Lung (tissue), 12 donors: Measurements from ENCODE around the gene ATP6V1E1. TPM values are rescaled to one million over a fixed set of nuclear protein-coding genes. Genes with fewer than 3 reads are reported as not detected.

Experiments used
- ATAC-seq: fragments of 200-7000 bp; cut with Tn5 transposase; one replicate; pipeline ENCODE4 v1.9.1; 2020; ENCODE audit warnings: moderate number of reproducible peaks; ENCODE audit not compliant: insufficient read depth, low FRiP score
- DNase-seq, 3 donors: peaks; one replicate each; pipeline ENCODE4 v3.0.0-alpha.2; 2013 to 2017
- H3K27ac ChIP-seq, 2 donors: one replicate each; pipeline ENCODE4 v1.5.1; 2013; ENCODE audit warnings: mild to moderate bottlenecking in 2 of 2, moderate library complexity in 2 of 2, control low read depth in 1 of 2, inconsistent platforms in 1 of 2, low read depth in 1 of 2, low read length in 1 of 2
- H3K27me3 ChIP-seq, 3 donors: one replicate each; pipeline ENCODE4 v1.5.1; 2013; ENCODE audit warnings: low read length in 2 of 3; ENCODE audit not compliant: control insufficient read depth in 3 of 3, insufficient read depth in 3 of 3
- H3K36me3 ChIP-seq, 4 donors: one replicate each; pipeline ENCODE4 v1.5.1; 2013; ENCODE audit warnings: low read length in 4 of 4, mild to moderate bottlenecking in 1 of 4, moderate library complexity in 1 of 4; ENCODE audit not compliant: control insufficient read depth in 4 of 4, insufficient read depth in 4 of 4
- H3K4me1 ChIP-seq, 5 donors: one replicate each; pipeline ENCODE4 v1.5.1; 2013; ENCODE audit warnings: low read length in 5 of 5, mild to moderate bottlenecking in 2 of 5, moderate library complexity in 1 of 5; ENCODE audit not compliant: control insufficient read depth in 5 of 5, insufficient read depth in 5 of 5
- H3K4me3 ChIP-seq: one replicate; pipeline ENCODE4 v1.5.1; 2013; ENCODE audit warnings: mild to moderate bottlenecking, control low read depth, moderate library complexity
- H3K9ac ChIP-seq, 2 donors: one replicate each; pipeline ENCODE4 v1.5.1; 2013; ENCODE audit warnings: low read length in 2 of 2, control low read depth in 1 of 2; ENCODE audit not compliant: insufficient read depth in 1 of 2
- H3K9me3 ChIP-seq, 4 donors: one replicate each; pipeline ENCODE4 v1.5.1; 2013; ENCODE audit warnings: low read length in 3 of 4, mild to moderate bottlenecking in 1 of 4, moderate library complexity in 1 of 4; ENCODE audit not compliant: control insufficient read depth in 4 of 4, insufficient read depth in 3 of 4
- CTCF ChIP-seq: IDR thresholded peaks from 2 replicates; pipeline ENCODE4 v1.5.1; 2012; ENCODE audit warnings: mild to moderate bottlenecking; ENCODE audit errors: control extremely low read depth, extremely low read depth
- WGBS, 2 donors: extraction: QIAGEN DNeasy Blood & Tissue Kit; methylation state at CpG; one replicate each; pipeline ENCODE4 v1.1.7; 2013; 5-methylcytosine and 5-hydroxymethylcytosine counted together
- polyA plus RNA-seq, 2 donors: library from polyadenylated mRNA; stranded (reverse); fragments of 200-250 nt; gene quantifications; one replicate each; pipeline ENCODE4 v1.2.1, GENCODE V29; 2013
- total RNA-seq, 2 donors: library from RNA; depleted of rRNA in 1 of 2; stranded (reverse); fragments of >200 nt in 1 of 2; gene quantifications; one replicate each; pipeline ENCODE4 v1.2.1, GENCODE V29; 2014 to 2021
- donor health status: control.
- donor health status: control.
- donor health status: Bipolar disorder and iron deficiency.
- donor health status: healthy.
- donor health status: DM: yes; HTN: yes; CAD: no.

ATP6V1E1 gene
- total and polyA plus RNA-seq, 4 donors, result 109 to 199 (median 124) TPM

- no peaks in the 10 kb centered on the region for H3K27me3 ChIP-seq
- H3K27ac ChIP-seq, result no peak overlapping the region
- DNase-seq (no peak), ATAC-seq (no peak)
- H3K9me3 ChIP-seq, result no peaks in the 10 kb centered on the region
- H3K36me3 ChIP-seq, result peaks cover 43 to 62% (median 52%) of the 10 kb centered on the region in 4 donors
- WGBS, 2 donors, result 97% methylated on average over 6 of the region's 6 CpGs
- H3K9ac ChIP-seq, result no peak overlapping the region
- TF ChIP-seq CTCF, result no peak
- H3K4me1 ChIP-seq, result no peaks in the 10 kb centered on the region
- no peak overlapping the region for H3K4me3 ChIP-seq
Measured at GRCh38 chr22:17596226-17596625, 32.3 kb downstream of the ATP6V1E1 start.

- ATAC-seq (no peak), DNase-seq (no peak)
- 90 to 92% methylated on average over 5 of the region's 5 CpGs for WGBS, 2 donors
Measured at GRCh38 chr22:17592201-17592600, 36.3 kb downstream of the ATP6V1E1 start.

GRCh38 chr22:17590586-17590985 is 38.0 kb downstream of the ATP6V1E1 start:
- H3K4me3 ChIP-seq, result no peak overlapping the region
- H3K36me3 ChIP-seq, result peaks cover 14 to 40% (median 25%) of the 10 kb centered on the region in 4 donors
- H3K4me1 ChIP-seq, result no peaks in the 10 kb centered on the region
- no peak overlapping the region for H3K9ac ChIP-seq
- H3K27ac ChIP-seq, result no peak overlapping the region
- no peaks in the 10 kb centered on the region for H3K27me3 ChIP-seq
- ATAC-seq (no peak), DNase-seq (no peak)
- 88 to 91% methylated on average over 5 of the region's 5 CpGs for WGBS, 2 donors
- no peak for TF ChIP-seq CTCF
- no peaks in the 10 kb centered on the region for H3K9me3 ChIP-seq

More at GRCh38 chr22:17592201-17592600, 36.3 kb downstream of the ATP6V1E1 start:
- Histone ChIP-seq H3K4me1 (no peaks in the 10 kb centered on the region), H3K27ac (no peak overlapping the region), H3K36me3 (peaks cover 19 to 48% (median 34%) of the 10 kb centered on the region in 4 donors), H3K9me3 (no peaks in the 10 kb centered on the region), H3K9ac (no peak overlapping the region), H3K4me3 (no peak overlapping the region), H3K27me3 (no peaks in the 10 kb centered on the region)
- TF ChIP-seq CTCF, result no peak

- H3K9ac ChIP-seq, result no peak overlapping the region
- no peak overlapping the region for H3K27ac ChIP-seq
- no peaks in the 10 kb centered on the region for H3K27me3 ChIP-seq
- no peak for TF ChIP-seq CTCF
- no peaks in the 10 kb centered on the region for H3K9me3 ChIP-seq
- H3K4me3 ChIP-seq, result no peak overlapping the region
- WGBS, 2 donors, result 92% methylated on average over 10 of the region's 10 CpGs
- DNase-seq (no peak), ATAC-seq (no peak)
- H3K4me1 ChIP-seq, result no peaks in the 10 kb centered on the region
- H3K36me3 ChIP-seq, result peaks cover 14 to 38% (median 21%) of the 10 kb centered on the region in 4 donors
Measured at GRCh38 chr22:17589810-17590375, 38.7 kb downstream of the ATP6V1E1 start.
